ENCODE measurements around the gene VPS52. TPM values are rescaled to one million over a fixed set of nuclear protein-coding genes. Genes with fewer than 3 reads are reported as not detected.
A peak's percentile ranks its signal among the peaks of the same experiment; 100 is the strongest.

VPS52 gene
- total RNA-seq, 1 experiment from 2014 or later = 48.5 TPM

- no peak for DNase-seq (ENCODE audit: low spot score)
Observed at GRCh38 chr6:33305052-33305451, 33.4 kb upstream of the VPS52 start.

GRCh38 chr6:33304216-33304615, 32.5 kb upstream of the VPS52 start:
- DNase-seq (ENCODE audit: low spot score) = no peak

- DNase-seq (ENCODE audit: low spot score) = no peak
Observed at GRCh38 chr6:33301877-33302276, 30.2 kb upstream of the VPS52 start.

- DNase-seq (ENCODE audit: low spot score) = peak; percentile 95
Observed at GRCh38 chr6:33299237-33299944, 27.7 kb upstream of the VPS52 start.

- no peak for DNase-seq (ENCODE audit: low spot score)
Observed at GRCh38 chr6:33298773-33299236, 27.1 kb upstream of the VPS52 start, which contains the start of gene RGL2. Gene RGL2, minus strand, starts transcription at chr6:33298942. Its CDS starts 332 bp downstream, at chr6:33298610.

- peak; percentile 85 for DNase-seq (ENCODE audit: low spot score)
Observed at GRCh38 chr6:33297956-33298772, 26.5 kb upstream of the VPS52 start.

DNA sequence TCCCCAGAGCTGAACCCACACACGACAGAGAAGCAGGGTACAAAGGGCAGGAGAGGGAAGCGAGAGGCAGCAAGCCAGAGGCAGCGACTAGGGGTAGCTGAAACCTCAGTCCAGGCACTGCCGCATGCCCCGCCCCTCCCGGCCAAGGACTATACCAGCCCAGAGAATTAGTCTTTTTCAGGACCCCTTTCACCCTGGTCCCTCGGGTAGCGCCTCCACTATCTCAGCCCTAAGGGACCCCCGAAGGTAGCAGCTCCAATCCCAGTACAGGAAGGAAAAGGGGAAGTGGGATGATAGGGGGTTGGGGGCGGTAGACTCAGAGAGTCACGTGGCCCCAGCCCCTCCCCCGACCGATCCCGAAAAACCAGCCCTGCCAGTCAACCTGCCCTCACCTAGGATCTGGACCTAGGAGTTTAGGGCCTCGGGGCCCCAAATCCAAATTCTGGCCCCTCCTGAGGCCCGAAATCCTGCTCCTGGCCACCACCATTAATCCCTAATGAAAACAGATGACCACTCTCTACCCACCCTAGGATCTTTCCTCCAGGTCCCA, 25.8 kb upstream of the VPS52 start:
- peak; percentile 85 for DNase-seq (ENCODE audit: low spot score)

DNA sequence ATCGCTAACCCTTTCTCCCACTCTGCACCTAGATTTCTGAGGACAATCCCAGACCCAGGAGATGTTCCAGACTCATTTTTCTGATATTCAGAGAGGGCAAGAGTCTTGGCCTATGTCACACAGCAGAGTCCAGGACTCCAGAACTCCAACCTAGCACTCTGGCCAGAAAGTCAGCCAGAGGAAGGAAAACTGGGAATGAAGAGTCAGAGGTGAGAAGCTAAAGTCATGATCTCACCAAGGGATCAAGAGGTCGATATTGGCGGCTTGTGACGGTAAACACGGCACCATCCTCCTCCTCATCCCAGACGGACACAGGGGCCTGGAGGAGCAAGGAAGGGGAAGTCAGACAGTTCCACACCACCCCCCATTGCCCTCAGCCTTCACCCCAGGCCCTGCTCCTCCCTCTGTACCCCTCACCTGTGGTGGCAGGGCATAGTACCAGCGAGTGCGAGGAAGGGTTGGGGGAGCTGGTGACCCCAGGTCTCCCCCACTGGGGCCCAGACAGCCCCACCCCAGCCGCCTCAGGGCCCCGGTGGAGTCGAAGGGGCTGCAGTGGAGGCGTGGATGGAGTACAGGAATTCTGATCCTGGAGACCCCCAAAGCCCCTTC, 25.2 kb upstream of the VPS52 start:
- DNase-seq (ENCODE audit: low spot score) = no peak

DNA sequence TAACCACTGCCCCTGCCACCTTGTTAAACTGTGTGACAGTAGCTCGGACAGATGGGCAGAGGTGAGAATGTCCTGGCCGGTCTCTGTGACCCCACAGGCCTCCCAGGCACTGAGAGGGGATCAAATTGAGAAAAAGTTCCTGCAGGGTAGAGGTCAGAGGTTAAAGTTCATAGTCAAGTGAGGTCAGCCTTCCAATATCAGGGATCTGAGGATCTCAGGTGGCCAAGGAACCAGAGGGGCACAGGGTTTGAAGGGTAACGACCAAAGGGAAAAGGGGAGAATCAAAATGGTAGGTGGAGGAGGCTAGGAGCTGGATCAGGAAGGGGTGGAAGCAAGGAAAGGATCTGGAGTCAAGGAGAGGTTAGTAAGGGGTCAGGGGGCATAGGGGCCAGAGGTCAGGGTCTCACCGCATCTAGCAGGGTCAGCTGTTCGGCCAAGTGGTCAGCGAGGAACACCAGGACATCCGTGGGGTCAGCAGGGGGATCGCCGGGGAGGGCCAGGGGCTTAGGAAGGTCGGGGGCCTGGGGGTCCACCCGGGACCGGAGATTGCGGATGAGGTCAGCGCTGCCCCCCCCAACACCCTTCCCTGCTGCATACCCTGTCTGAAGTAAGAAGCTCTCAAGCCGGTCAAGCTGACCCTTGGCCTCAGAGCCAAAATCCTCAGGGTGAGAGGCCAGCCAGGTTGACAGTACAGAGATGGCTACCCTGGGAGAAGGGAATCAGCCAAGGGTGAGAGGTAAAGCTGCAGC, 24.1 kb upstream of the VPS52 start:
- DNase-seq (ENCODE audit: low spot score) = no peak

- no peak for DNase-seq (ENCODE audit: low spot score)
Observed at GRCh38 chr6:33294086-33294823, 22.6 kb upstream of the VPS52 start.

- no peak for DNase-seq (ENCODE audit: low spot score)
Observed at GRCh38 chr6:33292996-33293682, 21.5 kb upstream of the VPS52 start.

GRCh38 chr6:33290459-33290858, 18.8 kb upstream of the VPS52 start:
- DNase-seq (ENCODE audit: low spot score) = no peak

DNA sequence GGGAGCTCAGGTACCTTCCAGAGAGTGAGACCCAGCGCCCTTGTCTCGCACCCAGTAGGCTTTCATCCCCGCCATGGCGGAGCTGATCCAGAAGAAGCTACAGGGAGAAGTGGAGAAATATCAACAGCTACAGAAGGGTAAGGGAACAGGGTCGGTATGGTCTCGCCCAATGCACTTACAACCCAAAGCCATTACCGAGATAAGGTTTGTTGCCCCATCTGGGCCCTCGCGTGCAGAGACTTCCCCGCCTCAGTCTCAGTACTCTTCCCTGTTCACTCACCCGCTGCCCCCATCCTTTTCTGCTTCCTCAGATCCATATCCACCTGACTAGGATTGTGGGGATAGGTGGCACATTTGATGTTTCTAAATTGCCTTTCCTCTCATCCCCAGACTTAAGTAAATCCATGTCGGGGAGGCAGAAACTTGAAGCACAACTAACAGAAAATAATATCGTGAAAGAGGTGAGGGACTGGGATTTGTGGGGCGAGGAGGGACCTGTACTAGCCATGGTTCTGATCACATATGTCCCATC, 18.2 kb upstream of the VPS52 start:
- DNase-seq (ENCODE audit: low spot score) = no peak

DNA sequence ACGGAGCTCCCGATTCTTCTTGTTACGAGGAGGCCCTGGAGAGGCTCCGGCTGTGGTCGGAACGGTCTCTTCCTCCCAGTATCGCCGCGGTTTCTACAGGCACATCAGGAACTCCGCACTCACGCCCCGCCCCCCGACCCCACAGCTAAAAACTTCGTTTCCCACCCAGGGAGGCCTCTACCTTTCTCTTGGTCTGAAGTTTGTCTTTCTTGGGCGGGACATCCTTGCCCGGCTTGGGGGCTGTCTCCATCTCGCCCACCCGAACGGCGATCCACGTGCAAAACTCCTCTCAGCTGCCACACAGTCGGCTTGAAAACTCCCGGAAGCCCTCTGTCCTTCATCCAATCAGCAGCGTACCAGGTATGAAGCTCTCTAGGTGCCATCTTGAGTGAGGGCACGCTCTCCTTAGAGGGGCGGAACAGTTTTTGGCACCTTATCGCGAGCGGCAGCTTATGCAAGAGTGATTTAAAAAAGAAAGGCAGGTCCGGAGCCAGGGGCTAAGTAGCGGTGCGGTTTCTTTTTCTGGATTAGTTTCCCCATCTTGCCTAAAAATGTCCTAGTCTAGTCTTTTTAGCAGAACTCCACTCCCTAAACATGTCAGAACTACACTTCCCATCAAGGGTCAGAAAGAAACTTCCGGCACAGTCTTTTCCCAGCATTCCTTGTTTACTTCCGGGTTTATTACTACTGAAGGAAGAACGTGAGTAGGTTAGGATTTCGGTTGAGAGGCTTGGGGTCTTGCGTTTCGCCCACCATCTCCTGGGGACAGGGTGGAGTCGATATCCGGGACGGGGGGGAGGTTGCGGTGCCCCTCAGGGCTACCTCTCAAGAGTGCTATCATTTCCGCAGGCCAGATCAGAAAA, 17.5 kb upstream of the VPS52 start, which contains the start of the genes PFDN6 and WDR46:
PFDN6 (plus strand) TSS at position 681 of the 863 bp plus-strand sequence. CDS start 256 bp downstream, outside the sequence.
WDR46 (minus strand) TSS at position 319 of the 863 bp plus-strand sequence; CDS start at position 250, 69 bp downstream.
- peak; percentile 89 for DNase-seq (ENCODE audit: low spot score)

- DNase-seq (ENCODE audit: low spot score) = no peak
Observed at GRCh38 chr6:33288141-33288920, 16.7 kb upstream of the VPS52 start.

DNA sequence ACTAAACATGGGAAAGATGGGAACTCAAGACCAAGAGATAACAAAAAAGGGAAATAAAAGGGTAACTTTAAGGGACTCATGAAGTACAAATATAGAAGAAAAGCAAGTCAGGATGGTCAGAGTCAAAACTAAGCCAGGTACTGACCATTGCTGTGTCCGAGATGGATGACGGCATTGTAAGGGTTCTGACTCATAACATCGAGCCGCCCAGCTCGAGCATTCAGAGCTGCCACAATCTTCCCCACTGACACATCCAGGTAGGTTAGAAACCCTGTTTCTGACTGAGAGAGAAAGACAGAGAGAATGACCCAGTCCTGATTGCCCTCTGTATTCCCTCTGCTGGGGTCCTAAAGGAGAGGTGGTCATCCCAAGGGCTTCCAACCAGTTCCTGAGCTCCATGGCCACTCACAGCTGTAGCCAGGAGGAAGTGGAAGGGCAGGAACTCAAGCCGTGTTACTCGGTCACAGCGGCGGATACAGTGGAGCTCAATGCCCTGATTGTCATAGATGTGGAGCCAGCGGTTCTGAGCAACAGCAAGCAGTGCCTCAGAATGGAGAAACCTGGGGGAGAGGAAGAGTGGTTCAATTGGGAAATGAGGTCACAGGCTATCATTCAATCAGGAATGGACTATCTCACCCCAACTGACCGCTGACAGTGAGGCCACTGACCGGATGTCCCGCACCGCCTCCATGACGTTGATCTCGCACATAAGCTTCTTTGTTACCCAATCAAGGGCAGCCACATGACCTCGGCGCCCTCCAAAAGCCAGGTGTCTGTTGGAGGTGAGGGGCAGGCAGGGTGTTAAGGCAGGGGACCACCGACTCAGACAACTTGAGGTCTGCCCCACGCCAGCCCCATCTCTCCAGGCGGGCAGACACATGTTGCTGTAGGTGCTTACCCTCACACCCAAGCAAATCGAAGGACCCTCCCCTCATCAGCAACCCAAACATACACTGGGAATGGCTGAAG, 15.6 kb upstream of the VPS52 start:
- DNase-seq (ENCODE audit: low spot score) = no peak
